Karpas-422 (cell line): Measurements from ENCODE around the gene KLHL2. TPM values are rescaled to one million over a fixed set of nuclear protein-coding genes. Genes with fewer than 3 reads are reported as not detected.
"Not testable (repeated sequence)": the region's sequence is repeated elsewhere in the genome, so short reads cannot be mapped to it uniquely, and the experiment has no call there.

Experiments
- DNase-seq: peaks from one replicate; pipeline ENCODE4 v3.0.0-alpha.2; 2015
- H2AFZ ChIP-seq: fragments of 200-600 bp; sonication (generic); 2 replicates; pipeline ENCODE4 v1.6.1; 2014; ENCODE audit warnings: antibody characterized with exemption, low read length, mixed read lengths
- H3K27ac ChIP-seq: fragments of 200-600 bp; sonication (generic); 2 replicates; pipeline ENCODE4 v1.5.1; 2014; ENCODE audit warnings: mild to moderate bottlenecking, low read length, moderate library complexity
- H3K27me3 ChIP-seq: fragments of 200-600 bp; sonication (generic); 2 replicates; pipeline ENCODE4 v1.6.1; 2014; ENCODE audit warnings: low read length, mixed read lengths
- H3K36me3 ChIP-seq: fragments of 200-600 bp; sonication (generic); 2 replicates; pipeline ENCODE4 v1.6.1; 2014; ENCODE audit warnings: low read length, mixed read lengths; ENCODE audit not compliant: insufficient read depth
- H3K4me1 ChIP-seq: fragments of 200-600 bp; sonication (generic); 2 replicates; pipeline ENCODE4 v1.6.1; 2014; ENCODE audit warnings: mild to moderate bottlenecking, low read length, mixed read lengths
- H3K4me2 ChIP-seq: fragments of 200-600 bp; sonication (generic); 2 replicates; pipeline ENCODE4 v1.6.1; 2014; ENCODE audit warnings: low read length, low read depth, mild to moderate bottlenecking; ENCODE audit not compliant: poor library complexity, severe bottlenecking
- H3K4me3 ChIP-seq: fragments of 200-600 bp; sonication (generic); 2 replicates; pipeline ENCODE4 v1.5.1; 2014; ENCODE audit warnings: mild to moderate bottlenecking, antibody characterized with exemption, low read length, mixed read lengths
- H3K79me2 ChIP-seq: fragments of 200-600 bp; sonication (generic); 2 replicates; pipeline ENCODE4 v1.6.1; 2014; ENCODE audit warnings: mild to moderate bottlenecking, low read length, mixed read lengths
- H3K9ac ChIP-seq: fragments of 200-600 bp; sonication (generic); 2 replicates; pipeline ENCODE4 v1.6.0; 2014; ENCODE audit warnings: low read length
- H3K9me2 ChIP-seq: fragments of 200-600 bp; sonication (generic), shearing (Covaris generic); replicated peaks from 2 replicates; pipeline ENCODE4 v1.6.0; 2014; ENCODE audit warnings: mild to moderate bottlenecking, low read length, moderate library complexity; ENCODE audit not compliant: insufficient read depth
- H3K9me3 ChIP-seq: fragments of 300-700, 200-600 bp; sonication (generic); 2 replicates; pipeline ENCODE4 v1.6.1; 2014; ENCODE audit warnings: low read length, mixed read lengths
- H4K20me1 ChIP-seq: fragments of 200-600 bp; sonication (generic); 2 replicates; pipeline ENCODE4 v1.6.1; 2014; ENCODE audit warnings: mild to moderate bottlenecking, antibody characterized with exemption, low read length, low read depth; ENCODE audit not compliant: insufficient read depth
- total RNA-seq: library from RNA; depleted of rRNA; stranded (reverse); fragments of >200 nt; shearing (Covaris generic); gene quantifications from 2 replicates; pipeline ENCODE4 v1.2.3, GENCODE V29; 2014; ENCODE audit warnings: low replicate concordance

The KLHL2 gene
- total RNA-seq, 1 experiment from 2014 or later, result 31.5 TPM

- not testable (repeated sequence) for H2AFZ ChIP-seq, H4K20me1 ChIP-seq, H3K4me1 ChIP-seq, H3K9me2 ChIP-seq, DNase-seq, H3K27me3 ChIP-seq, H3K9me3 ChIP-seq, H3K36me3 ChIP-seq, H3K4me2 ChIP-seq, H3K27ac ChIP-seq, H3K4me3 ChIP-seq, H3K9ac ChIP-seq
- H3K79me2 ChIP-seq, result peaks cover 73% of the 10 kb centered on the region
Measured at GRCh38 chr4:165248904-165249303, 41.5 kb downstream of the KLHL2 start.

GRCh38 chr4:165254771-165255170, 47.4 kb downstream of the KLHL2 start:
- Histone ChIP-seq H3K4me1 (peaks cover 55% of the 10 kb centered on the region), H3K79me2 (peaks cover 70% of the 10 kb centered on the region), H3K4me3 (0 out of 2 replicates have a peak overlapping the region, but pooled peaks have one; percentile 13), H3K9ac (peak overlapping the region; percentile 17; the same call in 1 of the 2 replicates), H3K4me2 (peak overlapping the region; percentile 60), H3K27ac (peak overlapping the region; percentile 51)
- H3K27me3 ChIP-seq, H3K9me3 ChIP-seq, H2AFZ ChIP-seq, H4K20me1 ChIP-seq, H3K9me2 ChIP-seq, H3K36me3 ChIP-seq: not testable (repeated sequence)
- DNase-seq, result peak; percentile 41

- H2AFZ ChIP-seq, H3K36me3 ChIP-seq, H3K9me2 ChIP-seq, H3K9me3 ChIP-seq, H4K20me1 ChIP-seq, H3K27me3 ChIP-seq: not testable (repeated sequence)
- Histone ChIP-seq H3K9ac (peak overlapping the region; percentile 17; the same call in 1 of the 2 replicates), H3K4me1 (peaks cover 50% of the 10 kb centered on the region), H3K79me2 (peaks cover 70% of the 10 kb centered on the region), H3K4me2 (peak overlapping the region; percentile 60), H3K4me3 (peak overlapping the region; percentile 21; the same call in 1 of the 2 replicates), H3K27ac (peak overlapping the region; percentile 51)
- peak; percentile 88 for DNase-seq
Measured at GRCh38 chr4:165255439-165255838, 48.1 kb downstream of the KLHL2 start.

- H4K20me1 ChIP-seq, DNase-seq, H3K4me3 ChIP-seq, H3K9me3 ChIP-seq, H2AFZ ChIP-seq, H3K27me3 ChIP-seq, H3K36me3 ChIP-seq, H3K9me2 ChIP-seq, H3K9ac ChIP-seq: not testable (repeated sequence)
- Histone ChIP-seq H3K4me2 (peak overlapping the region; percentile 60), H3K27ac (peak overlapping the region; percentile 51), H3K4me1 (peaks cover 50% of the 10 kb centered on the region), H3K79me2 (peaks cover 75% of the 10 kb centered on the region)
Measured at GRCh38 chr4:165256074-165256659, 48.8 kb downstream of the KLHL2 start.

GRCh38 chr4:165259776-165260175, 52.4 kb downstream of the KLHL2 start:
- H3K79me2 ChIP-seq, result peaks cover 59% of the 10 kb centered on the region
- not testable (repeated sequence) for H3K4me2 ChIP-seq, H3K9ac ChIP-seq, H2AFZ ChIP-seq, H3K27me3 ChIP-seq, H3K36me3 ChIP-seq, H3K9me3 ChIP-seq, H3K27ac ChIP-seq, H4K20me1 ChIP-seq, H3K9me2 ChIP-seq, H3K4me3 ChIP-seq, DNase-seq
- peaks cover 39% of the 10 kb centered on the region for H3K4me1 ChIP-seq

- H3K27me3 ChIP-seq, H2AFZ ChIP-seq, H3K4me3 ChIP-seq, H3K36me3 ChIP-seq, H3K9me3 ChIP-seq, H3K27ac ChIP-seq, H4K20me1 ChIP-seq, H3K9ac ChIP-seq, H3K4me2 ChIP-seq, H3K9me2 ChIP-seq, DNase-seq: not testable (repeated sequence)
- Histone ChIP-seq H3K79me2 (peaks cover 47% of the 10 kb centered on the region), H3K4me1 (peaks cover 14% of the 10 kb centered on the region)
Measured at GRCh38 chr4:165262306-165262705, 54.9 kb downstream of the KLHL2 start.

GRCh38 chr4:165263466-165263865, 56.1 kb downstream of the KLHL2 start:
- H3K9me2 ChIP-seq, H3K9ac ChIP-seq, H3K36me3 ChIP-seq, H3K4me3 ChIP-seq, H3K9me3 ChIP-seq, H4K20me1 ChIP-seq, H3K4me2 ChIP-seq, H2AFZ ChIP-seq, H3K4me1 ChIP-seq, H3K27ac ChIP-seq, DNase-seq, H3K27me3 ChIP-seq: not testable (repeated sequence)
- peaks cover 42% of the 10 kb centered on the region for H3K79me2 ChIP-seq

GRCh38 chr4:165269931-165270330, 62.6 kb downstream of the KLHL2 start:
- H3K79me2 ChIP-seq, result peaks cover 60% of the 10 kb centered on the region
- H3K9me3 ChIP-seq, H2AFZ ChIP-seq, H4K20me1 ChIP-seq, H3K27me3 ChIP-seq, H3K4me3 ChIP-seq, H3K27ac ChIP-seq, H3K4me1 ChIP-seq, H3K9ac ChIP-seq, H3K4me2 ChIP-seq, DNase-seq, H3K9me2 ChIP-seq: not testable (repeated sequence)
- H3K36me3 ChIP-seq, result 0 out of 2 replicates have a peak, but pooled peaks cover 18% of the 10 kb centered on the region
